RPMI8226 (cell line): ENCODE measurements around the gene JOSD2.
"Not testable (repeated sequence)": the region's sequence is repeated elsewhere in the genome, so short reads cannot be mapped to it uniquely, and the experiment has no call there.

Source experiments
- DNase-seq: peaks from one replicate; pipeline ENCODE4 v3.0.0-alpha.2; 2015

Gene JOSD2

GRCh38 chr19:50546527-50547221, 35.7 kb upstream of the JOSD2 start:
- DNase-seq = no peak

DNA sequence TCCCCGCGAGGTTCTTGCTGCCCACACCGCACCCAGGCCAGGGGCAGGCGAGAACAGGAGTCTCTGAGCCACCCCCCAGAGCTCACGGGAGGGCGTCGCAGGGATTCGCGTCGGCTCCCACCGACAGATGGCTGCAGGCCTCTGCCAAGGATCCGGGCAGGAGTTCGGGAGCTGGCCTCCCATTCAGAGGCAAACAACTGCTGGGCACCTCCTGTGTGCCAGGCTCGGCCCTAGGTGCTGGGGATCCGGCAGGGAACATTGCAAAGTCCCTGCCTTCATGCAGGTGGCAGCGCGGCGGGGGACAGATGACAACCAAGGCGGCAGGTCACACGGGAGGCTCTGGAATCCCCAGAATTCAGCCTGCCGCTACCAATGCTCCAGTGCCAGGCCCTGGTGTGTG, 32.0 kb upstream of the JOSD2 start:
- DNase-seq = no peak

DNA sequence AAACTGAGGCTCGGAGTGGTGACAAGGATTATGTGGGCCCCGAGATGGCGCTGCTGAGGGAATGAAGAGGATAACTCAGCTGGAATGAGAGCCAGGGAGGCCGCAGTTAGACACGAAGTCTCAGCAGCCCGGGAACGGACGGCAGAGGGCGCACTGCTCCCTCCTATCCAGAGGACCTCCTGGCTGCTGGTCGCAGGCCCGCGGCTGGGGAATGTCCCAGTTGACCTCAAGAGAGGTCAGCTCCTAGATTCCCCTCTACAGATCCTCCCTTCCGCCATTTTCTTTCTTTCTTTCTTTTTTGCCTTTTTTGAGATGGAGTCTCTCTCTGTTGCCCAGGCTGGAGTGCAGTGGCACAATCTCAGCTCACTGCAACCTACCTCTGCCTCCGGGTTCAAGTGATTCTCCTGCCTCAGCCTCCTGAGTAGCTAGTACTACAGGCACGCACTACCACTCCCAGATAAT, 26.8 kb upstream of the JOSD2 start:
- DNase-seq = peak; percentile 83

DNA sequence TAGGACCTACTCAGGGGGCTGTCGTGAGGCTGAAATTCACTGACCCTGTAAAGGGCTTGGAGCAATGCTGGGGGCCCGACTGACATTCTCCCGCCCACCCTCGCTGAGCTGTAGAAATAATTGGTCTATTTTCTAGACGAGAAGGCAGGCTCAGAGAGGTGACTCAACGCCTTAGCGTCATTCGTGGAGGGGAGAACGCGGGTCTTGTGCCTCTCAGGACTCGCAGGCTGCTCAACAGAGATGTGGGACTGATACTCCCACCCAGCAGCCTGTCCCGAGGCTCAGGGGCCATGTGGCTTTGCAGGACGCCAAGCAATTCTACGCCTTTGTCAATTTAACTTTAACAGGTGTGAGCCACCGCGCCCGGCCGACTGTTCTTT, 26.3 kb upstream of the JOSD2 start:
- DNase-seq = no peak

DNA sequence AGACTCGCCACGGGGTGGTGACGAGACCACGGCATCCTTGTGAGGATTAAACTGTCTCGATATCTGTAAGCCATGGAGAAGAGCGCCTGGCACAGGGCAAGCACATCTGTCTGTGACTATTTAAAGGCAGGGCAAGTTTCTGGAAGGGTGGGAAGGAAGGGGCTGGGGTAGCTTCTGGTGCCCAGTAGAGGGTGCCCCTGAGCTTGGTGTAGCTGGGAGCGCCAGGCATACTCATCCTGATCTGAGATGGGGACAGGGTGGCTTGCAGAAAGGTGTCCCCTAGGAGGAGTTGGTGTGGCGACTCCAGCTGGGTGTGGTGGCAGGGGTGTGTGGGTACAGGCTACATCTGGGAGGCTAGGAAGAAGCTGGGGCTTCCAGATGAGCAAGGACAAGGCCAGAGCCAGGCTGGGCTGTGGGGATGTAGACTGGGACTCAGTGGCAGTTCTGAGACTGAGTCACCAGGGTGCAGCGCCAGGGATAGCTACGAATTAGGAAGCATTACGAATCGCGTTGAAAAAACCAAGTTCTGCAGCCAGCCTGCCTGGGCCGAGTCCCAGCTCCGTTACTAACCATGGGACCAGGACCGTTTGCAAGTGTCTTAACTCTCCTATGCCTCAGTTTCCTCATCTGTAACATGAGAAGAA, 25.8 kb upstream of the JOSD2 start:
- no peak for DNase-seq

- DNase-seq = no peak
Observed at GRCh38 chr19:50535672-50536187, 24.7 kb upstream of the JOSD2 start.

GRCh38 chr19:50534478-50534877, 23.5 kb upstream of the JOSD2 start:
- no peak for DNase-seq

DNA sequence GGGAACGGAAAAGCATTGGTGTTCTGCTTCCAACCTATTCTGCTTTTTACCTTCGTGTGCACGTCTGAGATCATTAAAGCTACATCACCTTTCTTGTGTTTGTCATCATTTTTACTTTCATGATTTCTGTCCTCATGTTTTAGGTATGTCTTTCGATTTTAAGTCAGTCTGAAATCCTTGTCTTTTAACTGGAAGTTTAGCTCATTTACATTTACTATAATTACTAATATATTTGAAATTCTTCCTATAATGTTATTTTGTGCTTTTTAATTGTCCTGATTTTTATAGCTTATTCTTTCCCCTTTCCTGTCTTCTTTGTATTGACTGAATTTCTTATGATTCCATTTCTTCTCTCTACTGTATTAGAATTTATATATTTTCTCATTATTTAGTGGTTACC, 22.0 kb upstream of the JOSD2 start:
- DNase-seq = no peak

DNA sequence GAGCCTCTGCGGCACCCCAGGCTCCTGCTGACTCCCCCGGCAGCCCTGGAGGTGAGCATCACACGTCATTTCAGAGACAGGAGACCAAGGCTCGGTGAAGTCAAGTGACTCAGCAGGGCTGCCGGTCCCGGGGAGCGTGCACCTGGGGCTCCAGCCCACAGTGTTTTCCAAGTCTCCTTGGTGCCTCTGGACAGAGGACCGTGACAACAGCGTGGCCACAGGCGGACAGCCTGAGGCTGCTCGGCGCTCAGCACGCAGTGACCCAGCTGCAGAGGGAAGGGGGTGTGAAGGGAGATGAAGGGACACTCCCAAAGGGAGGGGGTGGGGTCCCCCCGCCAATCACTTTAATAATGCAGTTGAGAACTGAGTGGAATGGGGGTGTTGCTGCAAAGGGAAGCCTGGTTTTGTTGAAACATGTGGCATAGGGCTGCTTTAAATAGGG, 20.2 kb upstream of the JOSD2 start:
- peak; percentile 54 for DNase-seq

DNA sequence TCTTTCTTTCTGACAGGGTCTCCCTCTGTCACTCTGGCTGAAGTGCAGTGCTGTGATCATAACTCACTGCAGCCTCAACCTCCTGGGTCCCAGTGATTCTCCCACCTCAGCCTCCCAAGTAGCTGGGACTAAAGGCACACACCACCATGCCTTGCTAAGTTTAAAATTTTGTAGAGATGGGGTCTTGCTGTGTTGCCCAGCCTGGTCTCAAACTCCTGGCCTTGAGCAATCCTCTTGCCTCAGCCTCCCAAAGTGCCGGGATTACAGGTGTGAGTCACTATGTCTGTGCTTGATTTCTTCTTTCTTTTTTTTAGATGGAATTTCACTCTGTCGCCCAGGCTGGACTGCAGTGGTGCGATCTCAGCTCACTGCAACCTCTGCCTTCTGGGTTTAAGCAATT, 17.1 kb upstream of the JOSD2 start:
- not testable (repeated sequence) for DNase-seq

- DNase-seq = no peak
Observed at GRCh38 chr19:50522881-50523280, 11.9 kb upstream of the JOSD2 start.

DNA sequence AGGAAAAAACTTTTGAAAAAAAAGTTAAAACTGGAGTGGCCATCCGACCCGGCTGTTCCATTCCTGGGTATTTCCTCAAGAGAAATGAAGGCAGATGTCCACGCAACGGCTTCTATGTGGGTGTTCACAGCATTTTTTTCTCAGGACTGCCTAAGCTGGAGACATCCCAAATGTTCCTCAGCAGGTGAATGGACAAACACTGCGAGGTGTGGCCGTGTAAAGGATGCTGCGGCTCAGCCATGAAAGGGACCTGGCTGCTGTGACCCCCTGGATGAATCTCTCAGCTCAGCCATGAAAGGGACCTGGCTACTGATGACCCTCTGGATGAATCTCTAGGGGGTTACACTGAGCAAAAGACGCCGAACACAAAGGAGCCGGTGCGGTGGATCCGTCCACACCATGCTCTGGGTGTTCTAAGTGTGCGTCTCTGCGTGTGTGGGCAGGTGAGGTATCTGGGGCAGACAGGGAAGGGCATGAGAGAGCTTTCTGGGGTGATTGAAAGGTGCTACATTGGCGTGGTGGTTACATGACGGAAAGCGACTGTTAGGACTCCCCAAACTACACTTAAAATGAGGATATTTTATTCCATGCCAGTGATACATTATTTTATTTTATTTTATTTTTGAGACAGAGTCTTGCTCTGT, 10.0 kb upstream of the JOSD2 start:
- no peak for DNase-seq

DNA sequence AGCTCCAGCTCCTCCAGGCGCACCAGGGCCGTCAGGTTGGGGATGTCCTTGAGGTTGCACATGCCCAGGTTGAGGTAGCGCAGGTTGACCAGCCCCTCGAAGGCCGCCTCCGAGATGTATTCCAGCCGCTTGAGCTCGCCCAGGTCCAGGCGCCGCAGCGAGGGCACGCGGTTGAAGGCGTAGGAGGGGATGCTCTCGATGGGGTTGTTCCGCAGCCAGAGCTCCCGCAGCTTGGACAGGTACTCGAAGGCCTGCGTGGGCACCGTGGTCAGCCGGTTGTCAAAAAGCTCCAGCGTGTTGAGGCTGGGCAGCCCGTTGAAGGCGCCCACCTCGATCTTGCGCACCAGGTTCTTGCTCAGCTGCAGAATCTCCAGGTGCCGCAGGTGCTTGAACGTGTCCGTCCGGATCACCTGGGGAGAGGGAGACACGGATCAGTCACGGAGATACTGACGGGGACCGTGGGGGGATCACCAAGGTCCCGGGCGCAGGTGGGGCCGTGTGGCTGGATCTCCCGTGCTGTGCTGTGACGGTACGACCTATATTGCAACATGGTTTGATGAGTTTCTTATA, 8.1 kb upstream of the JOSD2 start:
- no peak for DNase-seq

- no peak for DNase-seq
Observed at GRCh38 chr19:50518091-50519005, 7.4 kb upstream of the JOSD2 start.

GRCh38 chr19:50517704-50518075, 6.7 kb upstream of the JOSD2 start:
- DNase-seq = no peak

DNA sequence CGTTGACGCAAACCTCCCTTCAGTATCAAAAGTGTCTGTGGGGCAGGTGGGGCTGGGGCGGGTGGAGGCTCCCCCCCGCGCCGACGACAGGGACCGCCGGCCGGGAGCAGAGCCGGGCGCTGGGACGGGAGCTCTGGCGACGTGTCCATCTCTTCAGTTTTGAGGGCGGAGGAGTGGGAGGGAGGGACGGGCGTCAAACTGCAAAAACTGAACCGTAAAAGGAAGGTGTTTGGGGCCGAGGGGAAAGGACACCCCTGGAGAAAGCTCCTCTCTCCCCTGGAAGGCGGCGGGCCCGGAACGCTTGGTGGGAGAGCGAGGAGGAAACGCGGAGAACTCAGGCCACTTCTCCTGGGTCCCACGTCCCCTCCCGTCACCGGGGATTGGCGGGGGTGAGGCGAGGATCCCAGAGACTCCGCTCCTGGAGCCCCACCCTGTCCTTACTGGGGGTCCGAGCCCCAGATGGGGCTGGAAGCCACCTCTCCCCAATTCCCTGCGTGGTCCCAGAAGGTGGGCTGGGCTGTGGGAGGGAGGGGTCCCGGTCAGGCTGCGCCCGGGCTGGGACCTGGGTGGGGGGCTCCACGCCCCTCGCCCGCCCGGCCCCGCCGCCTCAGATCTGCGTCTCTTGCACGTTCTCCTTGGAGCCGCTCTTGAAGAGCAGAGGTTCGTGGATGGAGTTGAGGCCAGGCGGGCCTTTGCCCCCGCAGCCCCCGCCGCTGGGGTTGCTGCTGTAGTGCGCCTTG, 6.1 kb upstream of the JOSD2 start:
- no peak for DNase-seq

DNA sequence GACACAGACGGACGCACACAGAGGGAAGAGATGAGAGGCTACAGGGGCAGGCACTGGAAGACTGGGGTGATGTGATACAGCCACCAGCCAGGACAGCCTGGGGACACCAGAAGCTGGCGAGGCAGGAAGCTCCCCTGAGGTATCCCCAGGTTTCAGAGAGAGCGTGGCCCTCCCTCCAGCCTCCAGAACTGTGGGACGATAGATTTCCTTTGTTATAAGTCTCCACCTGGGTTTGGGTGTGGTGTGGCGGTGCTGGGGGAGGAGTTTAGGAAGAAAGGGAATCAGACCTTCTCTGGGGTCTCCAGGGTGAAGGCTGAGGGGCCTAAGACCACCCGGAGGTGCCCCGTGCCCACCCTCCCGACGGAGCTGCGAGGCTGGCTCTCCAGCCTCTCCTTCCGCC, 5.5 kb upstream of the JOSD2 start:
- DNase-seq = no peak

- DNase-seq = no peak
Observed at GRCh38 chr19:50515168-50515561, 4.2 kb upstream of the JOSD2 start.

- DNase-seq = no peak
Observed at GRCh38 chr19:50514346-50515167, 3.6 kb upstream of the JOSD2 start.

DNA sequence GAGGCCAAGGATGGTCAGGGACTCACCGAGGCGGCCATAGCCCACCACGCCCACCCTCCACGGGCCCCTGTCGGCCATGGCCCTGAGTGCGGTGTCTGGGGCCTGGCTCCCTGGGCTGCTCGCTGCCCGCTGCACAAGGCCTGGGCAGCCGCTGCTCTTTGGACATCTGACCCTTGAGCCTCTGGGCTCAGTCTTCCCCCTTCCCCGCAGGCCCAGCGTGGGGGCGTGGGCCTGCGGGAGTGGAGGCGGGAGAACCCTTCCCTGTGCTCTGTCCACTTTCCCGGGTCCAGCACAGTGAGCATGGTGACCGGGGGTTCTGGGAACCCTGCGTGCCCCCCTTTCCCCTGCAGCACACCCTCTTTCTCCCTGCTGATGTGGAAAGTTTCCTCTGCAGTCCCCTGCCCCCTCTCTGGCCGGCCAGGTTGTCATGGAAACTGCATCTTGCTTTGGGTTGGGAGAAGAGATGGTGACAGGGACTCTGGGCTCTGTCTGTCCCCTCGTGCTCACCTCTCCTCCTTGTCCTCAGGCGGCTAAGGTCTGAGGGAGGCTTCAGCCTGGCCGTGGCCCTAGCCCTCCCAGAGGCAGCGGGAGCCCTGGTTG, 2.9 kb upstream of the JOSD2 start, which contains the start of gene ASPDH:
ASPDH (minus strand) TSS at position 168 of the 600 bp plus-strand sequence; CDS start at position 78, 90 bp downstream.
- DNase-seq = peak; percentile 28
